ENCODE measurements around the gene IL23R.
"Not testable (repeated sequence)": the region's sequence is repeated elsewhere in the genome, so short reads cannot be mapped to it uniquely, and the experiment has no call there.

IL23R gene

DNA sequence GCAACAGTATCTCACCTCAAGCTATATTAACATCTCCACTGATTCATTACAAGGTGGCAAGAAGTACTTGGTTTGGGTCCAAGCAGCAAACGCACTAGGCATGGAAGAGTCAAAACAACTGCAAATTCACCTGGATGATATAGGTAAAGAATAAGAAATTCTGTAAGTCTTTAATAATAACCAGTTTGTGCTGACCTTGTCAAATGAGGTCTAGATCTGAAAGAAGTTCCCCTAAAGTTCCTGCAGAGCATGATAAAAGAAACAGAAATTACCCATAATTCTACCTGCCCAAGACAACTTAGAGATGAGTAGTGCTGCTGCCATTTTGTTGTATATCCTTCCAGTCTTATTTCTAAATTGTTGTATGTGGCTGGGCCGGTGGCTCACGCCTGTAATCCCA is 34.5 kb downstream of the IL23R start:
- no peaks in the 10 kb centered on the region for H3K9me3 ChIP-seq (replicated peaks; ENCODE audit: low read length)

GRCh38 chr1:67201891-67202290 is 35.6 kb downstream of the IL23R start:
- H3K9ac ChIP-seq (ENCODE audit: low read depth, low read length), result no peak overlapping the region
- H3K4me1 ChIP-seq (ENCODE audit: control insufficient read depth, insufficient read depth, low read length), result no peaks in the 10 kb centered on the region
- H3K4me2 ChIP-seq (ENCODE audit: low read length), result no peak overlapping the region
- H3K4me3 ChIP-seq (ENCODE audit: low read length), result no peak overlapping the region
- H3K36me3 ChIP-seq (ENCODE audit: insufficient read depth, low read length), result no peaks in the 10 kb centered on the region
- H3K27me3 ChIP-seq (ENCODE audit: control insufficient read depth, insufficient read depth, low read length), result peaks cover 7% of the 10 kb centered on the region
- no peaks in the 10 kb centered on the region for H3K9me3 ChIP-seq (replicated peaks; ENCODE audit: low read length)

More for the DNA sequence above, 34.5 kb downstream of the IL23R start:
- Histone ChIP-seq H3K4me1 (ENCODE audit: control insufficient read depth, insufficient read depth, low read length) (no peaks in the 10 kb centered on the region), H3K36me3 (ENCODE audit: insufficient read depth, low read length) (no peaks in the 10 kb centered on the region), H3K27me3 (ENCODE audit: control insufficient read depth, insufficient read depth, low read length) (peaks cover 9% of the 10 kb centered on the region), H3K9ac (ENCODE audit: low read depth, low read length) (no peak overlapping the region), H3K4me3 (ENCODE audit: low read length) (no peak overlapping the region), H3K4me2 (ENCODE audit: low read length) (no peak overlapping the region)

- H3K36me3 ChIP-seq (ENCODE audit: insufficient read depth, low read length), result no peaks in the 10 kb centered on the region
- no peaks in the 10 kb centered on the region for H3K9me3 ChIP-seq (replicated peaks; ENCODE audit: low read length)
- no peaks in the 10 kb centered on the region for H3K4me1 ChIP-seq (ENCODE audit: control insufficient read depth, insufficient read depth, low read length)
- no peak overlapping the region for H3K9ac ChIP-seq (ENCODE audit: low read depth, low read length)
- no peak overlapping the region for H3K4me2 ChIP-seq (ENCODE audit: low read length)
- no peak overlapping the region for H3K4me3 ChIP-seq (ENCODE audit: low read length)
- H3K27me3 ChIP-seq (ENCODE audit: control insufficient read depth, insufficient read depth, low read length), result no peaks in the 10 kb centered on the region
Measured at GRCh38 chr1:67204298-67204980, 38.2 kb downstream of the IL23R start.

DNA sequence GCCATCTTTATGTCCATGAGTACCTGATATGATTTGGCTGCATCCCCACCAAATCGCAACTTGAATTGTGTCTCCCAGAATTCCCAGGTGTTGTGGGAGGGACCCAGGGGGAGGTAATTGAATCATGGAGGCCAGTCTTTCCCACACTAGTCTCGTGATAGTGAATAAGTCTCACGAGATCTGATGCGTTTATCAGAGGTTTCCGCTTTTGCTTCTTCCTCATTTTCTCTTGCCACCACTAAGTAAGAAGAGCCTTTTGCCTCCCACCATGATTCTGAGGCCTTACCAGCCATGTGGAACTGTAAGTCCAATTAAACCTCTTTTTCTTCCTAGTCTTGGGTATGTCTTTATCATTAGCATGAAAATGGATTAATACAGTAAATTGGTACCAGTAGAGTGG is 41.1 kb downstream of the IL23R start:
- not testable (repeated sequence) for H3K36me3 ChIP-seq (ENCODE audit: insufficient read depth, low read length); H3K27me3 ChIP-seq (ENCODE audit: control insufficient read depth, insufficient read depth, low read length); H3K9me3 ChIP-seq (replicated peaks; ENCODE audit: low read length); H3K4me3 ChIP-seq (ENCODE audit: low read length); H3K4me2 ChIP-seq (ENCODE audit: low read length); H3K4me1 ChIP-seq (ENCODE audit: control insufficient read depth, insufficient read depth, low read length); H3K9ac ChIP-seq (ENCODE audit: low read depth, low read length)

DNA sequence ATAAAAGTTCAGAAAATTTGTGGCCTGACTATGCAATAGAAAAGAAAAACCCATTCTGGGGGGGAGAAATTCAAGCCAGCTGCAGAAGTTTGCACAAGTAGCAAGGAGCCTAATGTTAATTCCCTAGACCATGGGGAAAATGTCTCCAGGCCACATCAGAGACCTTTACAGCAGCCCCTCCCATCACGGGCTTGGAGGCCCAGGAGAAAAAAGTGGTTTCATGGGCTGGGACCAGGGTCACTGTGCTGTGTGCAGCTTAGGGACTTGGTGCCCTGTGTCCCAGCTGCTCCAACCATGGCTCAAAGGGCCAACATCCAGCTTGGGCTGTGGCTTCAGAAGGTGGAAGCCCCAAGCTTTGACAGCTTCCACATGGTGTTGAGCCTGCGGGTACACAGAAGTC is 42.0 kb downstream of the IL23R start:
- Histone ChIP-seq H3K27me3 (ENCODE audit: control insufficient read depth, insufficient read depth, low read length) (peaks cover 6% of the 10 kb centered on the region), H3K36me3 (ENCODE audit: insufficient read depth, low read length) (no peaks in the 10 kb centered on the region), H3K9ac (ENCODE audit: low read depth, low read length) (no peak overlapping the region), H3K4me1 (ENCODE audit: control insufficient read depth, insufficient read depth, low read length) (no peaks in the 10 kb centered on the region), H3K9me3 (replicated peaks; ENCODE audit: low read length) (no peaks in the 10 kb centered on the region), H3K4me2 (ENCODE audit: low read length) (no peak overlapping the region), H3K4me3 (ENCODE audit: low read length) (no peak overlapping the region)

DNA sequence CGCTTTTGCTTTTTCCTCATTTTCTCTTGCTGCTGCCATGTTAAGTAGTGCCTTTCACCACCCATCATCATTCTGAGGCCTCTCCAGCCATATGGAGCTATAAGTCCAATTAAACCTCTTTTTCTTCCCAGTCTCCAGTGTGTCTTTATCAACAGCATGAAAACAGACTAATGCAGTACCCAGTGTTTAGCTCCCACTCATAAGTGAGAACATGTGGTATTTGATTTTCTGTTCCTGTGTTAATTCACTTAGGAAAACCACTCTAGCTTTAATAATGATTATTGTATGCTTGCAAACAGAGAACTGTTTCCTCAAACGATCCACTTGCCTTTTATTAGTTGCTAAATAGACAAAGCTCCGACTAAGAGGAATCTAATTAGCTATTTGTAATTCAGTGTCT is 43.3 kb downstream of the IL23R start:
- H3K9me3 ChIP-seq (replicated peaks; ENCODE audit: low read length), result no peaks in the 10 kb centered on the region
- no peak overlapping the region for H3K4me3 ChIP-seq (ENCODE audit: low read length)
- H3K27me3 ChIP-seq (ENCODE audit: control insufficient read depth, insufficient read depth, low read length), result peaks cover 6% of the 10 kb centered on the region
- no peaks in the 10 kb centered on the region for H3K4me1 ChIP-seq (ENCODE audit: control insufficient read depth, insufficient read depth, low read length)
- no peak overlapping the region for H3K9ac ChIP-seq (ENCODE audit: low read depth, low read length)
- H3K4me2 ChIP-seq (ENCODE audit: low read length), result no peak overlapping the region
- no peaks in the 10 kb centered on the region for H3K36me3 ChIP-seq (ENCODE audit: insufficient read depth, low read length)

GRCh38 chr1:67211589-67212563 is 45.6 kb downstream of the IL23R start:
- Histone ChIP-seq H3K36me3 (ENCODE audit: insufficient read depth, low read length) (no peaks in the 10 kb centered on the region), H3K4me2 (ENCODE audit: low read length) (no peak overlapping the region), H3K4me3 (ENCODE audit: low read length) (no peak overlapping the region), H3K9me3 (replicated peaks; ENCODE audit: low read length) (no peaks in the 10 kb centered on the region), H3K9ac (ENCODE audit: low read depth, low read length) (no peak overlapping the region), H3K4me1 (ENCODE audit: control insufficient read depth, insufficient read depth, low read length) (no peaks in the 10 kb centered on the region), H3K27me3 (ENCODE audit: control insufficient read depth, insufficient read depth, low read length) (peaks cover 6% of the 10 kb centered on the region)

DNA sequence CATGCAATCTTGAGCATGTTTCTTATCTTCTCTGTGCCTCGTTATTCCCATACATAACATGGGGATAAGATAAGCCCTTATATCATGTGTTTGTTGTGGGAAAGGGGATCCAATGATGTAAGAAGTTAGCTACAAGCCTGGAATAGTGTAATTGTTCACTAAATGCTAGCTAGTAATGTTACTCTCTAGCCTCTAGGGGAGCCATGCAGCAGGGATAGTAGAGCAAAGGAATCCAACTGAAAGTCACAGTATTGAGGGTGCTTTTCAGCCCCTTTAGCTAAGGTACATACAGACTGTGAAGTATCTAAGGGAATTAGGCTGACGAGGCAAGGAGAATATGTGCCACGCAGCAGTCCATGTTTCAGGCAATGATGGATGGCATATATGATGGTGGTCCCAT is 46.9 kb downstream of the IL23R start:
- H3K36me3 ChIP-seq (ENCODE audit: insufficient read depth, low read length), result no peaks in the 10 kb centered on the region
- no peaks in the 10 kb centered on the region for H3K9me3 ChIP-seq (replicated peaks; ENCODE audit: low read length)
- no peaks in the 10 kb centered on the region for H3K4me1 ChIP-seq (ENCODE audit: control insufficient read depth, insufficient read depth, low read length)
- H3K27me3 ChIP-seq (ENCODE audit: control insufficient read depth, insufficient read depth, low read length), result peaks cover 6% of the 10 kb centered on the region
- no peak overlapping the region for H3K9ac ChIP-seq (ENCODE audit: low read depth, low read length)
- no peak overlapping the region for H3K4me2 ChIP-seq (ENCODE audit: low read length)
- H3K4me3 ChIP-seq (ENCODE audit: low read length), result no peak overlapping the region

- Histone ChIP-seq H3K36me3 (ENCODE audit: insufficient read depth, low read length) (no peaks in the 10 kb centered on the region), H3K4me2 (ENCODE audit: low read length) (no peak overlapping the region), H3K9me3 (replicated peaks; ENCODE audit: low read length) (no peaks in the 10 kb centered on the region), H3K9ac (ENCODE audit: low read depth, low read length) (no peak overlapping the region), H3K4me3 (ENCODE audit: low read length) (no peak overlapping the region), H3K27me3 (ENCODE audit: control insufficient read depth, insufficient read depth, low read length) (peaks cover 6% of the 10 kb centered on the region), H3K4me1 (ENCODE audit: control insufficient read depth, insufficient read depth, low read length) (no peaks in the 10 kb centered on the region)
Measured at GRCh38 chr1:67213948-67214347, 47.7 kb downstream of the IL23R start.

DNA sequence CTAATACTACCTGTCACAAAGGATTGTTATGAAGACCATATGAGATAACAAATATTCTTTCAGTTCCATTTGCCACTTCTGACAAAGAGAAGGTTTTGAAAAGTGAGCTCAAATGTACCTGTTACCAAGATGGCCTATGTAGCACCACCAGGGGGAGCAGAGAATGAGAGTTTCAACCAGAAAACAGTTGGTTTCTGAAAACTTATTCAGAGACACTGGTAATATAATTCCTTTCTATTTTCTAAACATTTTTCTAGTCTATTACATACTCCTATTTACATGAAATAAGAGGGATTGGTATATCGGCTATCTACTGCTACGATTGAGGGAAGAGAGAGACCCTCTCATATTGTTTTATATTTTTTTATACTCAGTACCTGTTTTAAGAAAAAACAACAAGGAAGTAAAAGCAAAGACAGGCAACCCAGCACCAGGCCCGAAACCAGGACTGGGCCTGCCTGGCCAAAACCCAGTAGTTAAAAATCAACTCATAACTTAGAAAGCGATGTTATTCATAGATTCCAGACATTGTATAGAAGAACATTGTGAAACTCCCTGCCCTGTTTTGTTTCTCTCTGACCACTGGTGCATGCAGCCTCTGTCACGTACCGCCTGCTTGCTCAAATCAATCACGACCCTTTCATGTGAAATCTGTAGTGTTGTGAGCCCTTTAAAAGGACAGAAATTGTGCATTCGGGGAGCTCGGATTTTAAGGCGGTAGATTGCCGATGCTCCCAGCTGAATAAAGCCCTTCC is 48.3 kb downstream of the IL23R start:
- H3K36me3 ChIP-seq (ENCODE audit: insufficient read depth, low read length), result no peaks in the 10 kb centered on the region
- no peak overlapping the region for H3K4me3 ChIP-seq (ENCODE audit: low read length)
- peaks cover 6% of the 10 kb centered on the region for H3K27me3 ChIP-seq (ENCODE audit: control insufficient read depth, insufficient read depth, low read length)
- H3K9me3 ChIP-seq (replicated peaks; ENCODE audit: low read length), result no peaks in the 10 kb centered on the region
- no peak overlapping the region for H3K4me2 ChIP-seq (ENCODE audit: low read length)
- no peaks in the 10 kb centered on the region for H3K4me1 ChIP-seq (ENCODE audit: control insufficient read depth, insufficient read depth, low read length)
- no peak overlapping the region for H3K9ac ChIP-seq (ENCODE audit: low read depth, low read length)

DNA sequence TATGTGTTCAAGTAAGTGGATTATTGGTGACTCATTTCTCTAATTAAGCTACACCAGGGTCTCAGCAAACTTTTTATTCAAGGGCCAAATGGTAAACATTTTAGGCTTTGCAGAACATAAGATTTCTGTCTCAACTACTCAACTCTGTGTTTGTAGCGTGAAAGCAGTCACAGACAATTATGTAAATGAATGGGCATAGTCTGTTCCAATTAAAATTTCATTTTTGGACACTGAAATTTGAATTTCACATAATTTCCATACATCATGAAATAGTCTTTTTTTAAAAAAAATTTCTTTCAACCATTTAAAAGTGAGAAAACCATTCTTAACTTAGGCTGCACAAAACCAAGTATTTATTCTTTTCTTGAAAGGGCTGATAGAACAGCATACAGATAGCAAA is 50.1 kb downstream of the IL23R start:
- no peaks in the 10 kb centered on the region for H3K4me1 ChIP-seq (ENCODE audit: control insufficient read depth, insufficient read depth, low read length)
- H3K4me2 ChIP-seq (ENCODE audit: low read length), result no peak overlapping the region
- H3K27me3 ChIP-seq (ENCODE audit: control insufficient read depth, insufficient read depth, low read length), result no peaks in the 10 kb centered on the region
- H3K36me3 ChIP-seq (ENCODE audit: insufficient read depth, low read length), result no peaks in the 10 kb centered on the region
- no peak overlapping the region for H3K4me3 ChIP-seq (ENCODE audit: low read length)
- no peak overlapping the region for H3K9ac ChIP-seq (ENCODE audit: low read depth, low read length)
- H3K9me3 ChIP-seq (replicated peaks; ENCODE audit: low read length), result no peaks in the 10 kb centered on the region

Data from skeletal muscle satellite cell (primary cell).